ENCODE data around the gene ZDHHC11B. TPM values are rescaled to one million over a fixed set of nuclear protein-coding genes. Genes with fewer than 3 reads are reported as not detected.
"Not testable (repeated sequence)": the region's sequence is repeated elsewhere in the genome, so short reads cannot be mapped to it uniquely, and the experiment has no call there.

The ZDHHC11B gene
- total RNA-seq, 1 donor = under 0.01 TPM

- TF ChIP-seq CTCF (IDR thresholded peaks at IDR 0.05; ENCODE audit: insufficient read depth, low read length) = no peak
- no peak overlapping the region for H3K4me3 ChIP-seq (ENCODE audit: low read depth, low read length)
- DNase-seq (ENCODE audit: low read depth) = no peak
These were observed 6.8 kb downstream of the ZDHHC11B start for GRCh38 chr5:777756-778161.

GRCh38 chr5:776862-777711 is 7.4 kb downstream of the ZDHHC11B start:
- TF ChIP-seq CTCF (IDR thresholded peaks at IDR 0.05; ENCODE audit: insufficient read depth, low read length) = no peak
- H3K4me3 ChIP-seq (ENCODE audit: low read depth, low read length) = no peak overlapping the region

GRCh38 chr5:775961-776861 is 8.3 kb downstream of the ZDHHC11B start:
- no peak for DNase-seq (ENCODE audit: low read depth)

More at GRCh38 chr5:776862-777711, 7.4 kb downstream of the ZDHHC11B start:
- no peak for DNase-seq (ENCODE audit: low read depth)

GRCh38 chr5:775595-775960 is 9.0 kb downstream of the ZDHHC11B start:
- DNase-seq (ENCODE audit: low read depth) = not testable (repeated sequence)

More at GRCh38 chr5:775961-776861, 8.3 kb downstream of the ZDHHC11B start:
- TF ChIP-seq CTCF (IDR thresholded peaks at IDR 0.05; ENCODE audit: insufficient read depth, low read length) = no peak
- no peak overlapping the region for H3K4me3 ChIP-seq (ENCODE audit: low read depth, low read length)

GRCh38 chr5:774854-775505 is 9.5 kb downstream of the ZDHHC11B start:
- DNase-seq (ENCODE audit: low read depth); H3K4me3 ChIP-seq (ENCODE audit: low read depth, low read length): not testable (repeated sequence)

More at GRCh38 chr5:775595-775960, 9.0 kb downstream of the ZDHHC11B start:
- not testable (repeated sequence) for H3K4me3 ChIP-seq (ENCODE audit: low read depth, low read length)

GRCh38 chr5:774304-774703 is 10.2 kb downstream of the ZDHHC11B start:
- not testable (repeated sequence) for DNase-seq (ENCODE audit: low read depth); H3K4me3 ChIP-seq (ENCODE audit: low read depth, low read length)

- H3K4me3 ChIP-seq (ENCODE audit: low read depth, low read length) = no peak overlapping the region
- no peak for DNase-seq (ENCODE audit: low read depth)
- TF ChIP-seq CTCF (IDR thresholded peaks at IDR 0.05; ENCODE audit: insufficient read depth, low read length) = no peak
These were observed 10.8 kb downstream of the ZDHHC11B start for GRCh38 chr5:773517-774264.

- not testable (repeated sequence) for DNase-seq (ENCODE audit: low read depth); H3K4me3 ChIP-seq (ENCODE audit: low read depth, low read length)
These were observed 11.6 kb downstream of the ZDHHC11B start for GRCh38 chr5:772931-773330.

GRCh38 chr5:772547-772890 is 12.0 kb downstream of the ZDHHC11B start:
- not testable (repeated sequence) for DNase-seq (ENCODE audit: low read depth); H3K4me3 ChIP-seq (ENCODE audit: low read depth, low read length)

- H3K4me3 ChIP-seq (ENCODE audit: low read depth, low read length); DNase-seq (ENCODE audit: low read depth): not testable (repeated sequence)
These were observed 12.5 kb downstream of the ZDHHC11B start for GRCh38 chr5:771841-772546.

GRCh38 chr5:771087-771781 is 13.3 kb downstream of the ZDHHC11B start:
- H3K4me3 ChIP-seq (ENCODE audit: low read depth, low read length); DNase-seq (ENCODE audit: low read depth): not testable (repeated sequence)
